DOHH2 (cell line): ENCODE results near the gene MRPL36.

Source experiments
- CTCF ChIP-seq: fragments of 200-600 bp; sonication (generic); IDR thresholded peaks from one replicate; pipeline ENCODE4 v1.5.1; 2014; ENCODE audit warnings: antibody characterized with exemption, mild to moderate bottlenecking, low read depth, low read length; ENCODE audit not compliant: poor library complexity, severe bottlenecking
- EZH2phosphoT487 ChIP-seq: fragments of 200-600 bp; sonication (generic); IDR thresholded peaks from 2 replicates; pipeline ENCODE4 v1.6.1; 2017; ENCODE audit warnings: borderline replicate concordance, mild to moderate bottlenecking, antibody characterized with exemption, low read length, moderate library complexity, mixed read lengths

- TF ChIP-seq CTCF (no peak), EZH2phosphoT487 (no peak)
Observed at GRCh38 chr5:1803192-1803591, 3.6 kb upstream of the MRPL36 start.
